ENCODE measurements around the gene PPM1L. TPM values are rescaled to one million over a fixed set of nuclear protein-coding genes. Genes with fewer than 3 reads are reported as not detected.

PPM1L gene
- total RNA-seq, 1 experiment from 2014 or later, result 7.3 TPM

- Histone ChIP-seq H2BK15ac (ENCODE audit: low read depth, low read length) (no peak overlapping the region), H3K9ac (ENCODE audit: extremely low read depth, insufficient read length, low read length) (no peak overlapping the region), H3K23ac (ENCODE audit: insufficient read length, low read depth, low read length) (no peak overlapping the region), H3K4ac (ENCODE audit: low read depth, low read length) (no peak overlapping the region), H4K8ac (replicated peaks; ENCODE audit: insufficient read length, low read depth, low read length) (no peak overlapping the region), H3K27me3 (ENCODE audit: insufficient read depth, low read length) (no peaks in the 10 kb centered on the region), H3K4me2 (ENCODE audit: insufficient read depth, insufficient read length, low read length) (no peak overlapping the region), H4K20me1 (ENCODE audit: control insufficient read depth, insufficient read depth, insufficient read length) (no peaks in the 10 kb centered on the region), H4K5ac (ENCODE audit: insufficient read length, low read depth, low read length) (no peak overlapping the region), H3T11ph (ENCODE audit: low read length) (no peak overlapping the region), H3K18ac (ENCODE audit: insufficient read length, low read depth, low read length) (no peak overlapping the region), H3K79me2 (ENCODE audit: insufficient read depth, low read length) (no peaks in the 10 kb centered on the region), H3K14ac (ENCODE audit: insufficient read depth, low read length) (no peak overlapping the region), H3K27ac (ENCODE audit: insufficient read length, low read depth, low read length) (no peak overlapping the region), H4K91ac (ENCODE audit: insufficient read length, low read depth, low read length) (no peak overlapping the region), H2BK120ac (ENCODE audit: low read depth, low read length, poor library complexity, severe bottlenecking) (no peak overlapping the region), H3K4me1 (ENCODE audit: insufficient read depth, low read length) (no peaks in the 10 kb centered on the region; the same call in 1 of the 2 replicates), H2BK20ac (ENCODE audit: low read depth, low read length, poor library complexity, severe bottlenecking) (no peak overlapping the region), H2BK12ac (ENCODE audit: insufficient read length, low read depth, low read length) (no peak overlapping the region), H2AK5ac (ENCODE audit: insufficient read length, low read length) (no peak overlapping the region), H3K79me1 (ENCODE audit: insufficient read depth, low read depth, low read length, poor library complexity, severe bottlenecking) (no peaks in the 10 kb centered on the region), H3K9me3 (ENCODE audit: control insufficient read depth, low read depth, low read length) (no peaks in the 10 kb centered on the region), H2BK5ac (ENCODE audit: insufficient read length, low read length) (no peak overlapping the region), H3K23me2 (ENCODE audit: insufficient read length, low read depth, low read length, poor library complexity, severe bottlenecking) (peaks cover 4% of the 10 kb centered on the region), H2AFZ (ENCODE audit: low read length) (no peak overlapping the region), H3K56ac (ENCODE audit: insufficient read length, low read depth, low read length) (no peak overlapping the region)
- no peak overlapping the region for H3K27ac Mint-ChIP-seq
- peaks cover 10 to 22% (median 18%) of the 10 kb centered on the region in 3 experiments for H3K36me3 Mint-ChIP-seq (ENCODE audit: insufficient read depth in 1 of 3, low read depth in 3 of 3)
- peaks cover 19% of the 10 kb centered on the region in 2 experiments for H3K4me1 Mint-ChIP-seq
- WGBS (ENCODE audit: extremely low coverage, insufficient read length, low lambda C conversion rate), result no CpG with 5 or more reads among the region's 3 CpGs
- H3K4me3 Mint-ChIP-seq, result no peak overlapping the region
- H3K9me3 Mint-ChIP-seq, result peaks cover 10 to 13% of the 10 kb centered on the region in 2 experiments
- no peak for TF ChIP-seq CTCF (conservative IDR thresholded peaks at IDR 0.05)
- no peaks in the 10 kb centered on the region for H3K27me3 Mint-ChIP-seq (ENCODE audit: low read depth)
- DNase-seq, result no peak
Measured at GRCh38 chr3:160883373-160883772, 127.3 kb downstream of the PPM1L start.
